Small intestine (tissue), 7 donors: ENCODE data around the gene VDAC1. TPM values are rescaled to one million over a fixed set of nuclear protein-coding genes. Genes with fewer than 3 reads are reported as not detected.
A peak's percentile ranks its signal among the peaks of the same experiment; 100 is the strongest.

Experiments used
- DNase-seq, 2 donors: peaks; one replicate each; pipeline versions ENCODE4 v3.0.0 to v3.0.0-alpha.2; 2013
- FAIRE-seq: peaks from 2 replicates; lab custom pipeline; 2012; peaks lifted over from hg19 to GRCh38; lab: Jason Lieb, UNC
- H3K27ac ChIP-seq, 3 donors: one replicate each; pipeline ENCODE4 v1.5.1; 2013; ENCODE audit warnings: low read length in 2 of 3, mild to moderate bottlenecking in 2 of 3, control low read depth in 1 of 3, inconsistent platforms in 1 of 3, low read depth in 1 of 3, moderate library complexity in 1 of 3
- H3K27me3 ChIP-seq, 3 donors: one replicate each; pipeline ENCODE4 v1.6.1; 2013; ENCODE audit warnings: low read length in 3 of 3, inconsistent platforms in 1 of 3; ENCODE audit not compliant: control insufficient read depth in 3 of 3, insufficient read depth in 3 of 3
- H3K36me3 ChIP-seq, 3 donors: one replicate each; pipeline ENCODE4 v1.6.1; 2013; ENCODE audit warnings: low read length in 3 of 3, inconsistent platforms in 1 of 3, low read depth in 1 of 3, mild to moderate bottlenecking in 1 of 3, moderate library complexity in 1 of 3; ENCODE audit not compliant: control insufficient read depth in 3 of 3, insufficient read depth in 2 of 3
- H3K4me1 ChIP-seq, 3 donors: one replicate each; pipeline ENCODE4 v1.6.1; 2013; ENCODE audit warnings: low read length in 2 of 3, inconsistent platforms in 1 of 3, low read depth in 1 of 3, mild to moderate bottlenecking in 1 of 3, moderate library complexity in 1 of 3; ENCODE audit not compliant: control insufficient read depth in 3 of 3, insufficient read depth in 2 of 3
- H3K4me3 ChIP-seq, 3 donors: one replicate each; pipeline ENCODE4 v1.5.1; 2013; ENCODE audit warnings: low read length in 3 of 3, control low read depth in 1 of 3, inconsistent platforms in 1 of 3, low read depth in 1 of 3, mild to moderate bottlenecking in 1 of 3, moderate library complexity in 1 of 3
- H3K9me3 ChIP-seq, 2 donors: one replicate each; pipeline ENCODE4 v1.6.1; 2013; ENCODE audit warnings: low read depth in 1 of 2, low read length in 1 of 2; ENCODE audit not compliant: control insufficient read depth in 2 of 2, insufficient read depth in 1 of 2
- WGBS, 3 donors: extraction: QIAGEN DNeasy Blood & Tissue Kit; methylation state at CpG; one replicate each; pipeline ENCODE4 v1.1.7; 2013; 5-methylcytosine and 5-hydroxymethylcytosine counted together
- polyA plus RNA-seq, 4 donors: library from polyadenylated mRNA; stranded (reverse) in 3 of 4; unstranded in 1 of 4; fragments of 200-250 nt in 3 of 4; fragments of 120-200 nt in 1 of 4; gene quantifications; one replicate each; pipeline versions ENCODE4 v1.2.1 to v1.2.3, GENCODE V29; 2013
- donor health status: healthy with polysubstance abuse.
- donor health status: control.
- donor health status: control.
- donor health status: Bipolar disorder and iron deficiency.
- donor health status: healthy.

VDAC1 gene
- polyA plus RNA-seq, 4 donors, result 213 to 412 (median 281) TPM

- H3K27ac ChIP-seq, result no peak overlapping the region
- H3K36me3 ChIP-seq, result no peaks in the 10 kb centered on the region
- peaks cover 0 to 3% (median 0%) of the 10 kb centered on the region in 3 donors for H3K4me1 ChIP-seq
- H3K9me3 ChIP-seq, result no peaks in the 10 kb centered on the region
- no peak for FAIRE-seq
- DNase-seq, result peak; percentile 76 to 78
- H3K27me3 ChIP-seq, result no peaks in the 10 kb centered on the region
- 25 to 57% (median 42%) methylated on average over 19 of the region's 19 CpGs for WGBS, 3 donors
- H3K4me3 ChIP-seq, result no peak overlapping the region
Measured at GRCh38 chr5:133944263-133945185, 60.3 kb downstream of the VDAC1 start.

DNA sequence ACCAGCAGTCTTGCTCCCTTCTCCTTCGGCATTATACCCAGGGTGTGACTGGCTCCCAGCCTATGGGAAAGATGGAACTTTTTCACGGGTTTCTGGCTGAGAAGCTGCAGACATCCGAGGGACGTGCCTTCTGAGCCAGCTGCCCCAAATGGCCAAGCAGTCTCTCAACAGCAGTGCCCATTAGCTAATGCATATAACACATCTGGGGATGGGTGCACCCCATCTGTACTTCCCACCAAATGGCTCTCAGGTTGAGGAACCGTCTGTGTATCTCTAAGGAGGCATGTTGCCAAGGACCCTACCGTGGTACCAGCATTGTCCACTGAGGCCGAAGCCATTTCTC, 61.3 kb downstream of the VDAC1 start:
- H3K4me1 ChIP-seq, result peaks cover 0 to 7% (median 0%) of the 10 kb centered on the region in 3 donors
- H3K36me3 ChIP-seq, result no peaks in the 10 kb centered on the region
- H3K9me3 ChIP-seq, result no peaks in the 10 kb centered on the region
- FAIRE-seq (no peak), DNase-seq (no peak)
- H3K27ac ChIP-seq, result no peak overlapping the region
- no peak overlapping the region for H3K4me3 ChIP-seq
- H3K27me3 ChIP-seq, result no peaks in the 10 kb centered on the region
- 60 to 82% (median 66%) methylated on average over 7 of the region's 7 CpGs for WGBS, 3 donors

DNA sequence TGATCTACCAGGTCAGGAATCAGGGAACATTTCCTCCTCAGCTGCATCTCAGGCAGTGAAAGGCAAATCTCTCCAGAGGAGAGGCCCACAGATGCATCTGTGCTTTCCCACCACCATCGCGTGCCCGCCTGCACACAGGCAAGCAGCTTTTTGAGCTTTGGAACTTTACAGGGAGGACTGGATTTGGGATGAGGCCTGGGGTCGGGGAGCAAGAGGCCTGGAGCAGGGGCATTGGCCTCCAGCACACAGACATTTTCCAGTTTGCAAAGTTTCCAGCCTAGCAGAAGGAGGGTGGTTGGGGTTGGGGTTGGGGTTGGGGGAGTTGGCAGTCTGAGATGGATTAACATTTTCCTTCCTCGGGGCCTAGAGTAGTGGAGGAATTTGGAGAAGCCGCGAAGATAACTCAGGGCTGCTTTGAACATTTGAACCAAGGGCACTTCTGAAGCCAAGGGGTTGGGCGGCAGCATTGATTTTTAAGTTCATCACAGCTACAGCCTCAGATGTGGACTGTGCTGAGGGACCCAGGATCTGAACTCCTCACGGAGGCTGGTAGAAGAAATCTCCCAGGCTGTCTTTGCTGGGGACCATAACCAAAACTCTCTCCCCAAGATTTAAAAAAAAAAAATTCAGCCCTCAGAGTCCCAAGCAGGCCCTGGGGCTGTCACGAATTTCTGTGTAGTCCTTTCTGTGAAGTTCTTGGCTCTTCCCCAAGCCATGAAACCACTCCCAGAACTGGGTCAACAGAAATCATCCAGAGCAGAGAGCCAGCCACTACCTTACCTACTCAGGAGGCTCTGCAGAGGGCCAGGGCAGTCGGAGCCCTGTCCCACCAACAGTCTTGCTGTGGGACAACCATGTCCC, 61.9 kb downstream of the VDAC1 start:
- Histone ChIP-seq H3K36me3 (no peaks in the 10 kb centered on the region), H3K9me3 (no peaks in the 10 kb centered on the region), H3K4me1 (peaks cover 0 to 9% (median 2%) of the 10 kb centered on the region in 3 donors), H3K4me3 (no peak overlapping the region), H3K27ac (no peak overlapping the region), H3K27me3 (no peaks in the 10 kb centered on the region)
- FAIRE-seq (no peak), DNase-seq (peak in 1 of 2 donors; percentile 31)
- 54 to 70% (median 62%) methylated on average over 11 of the region's 11 CpGs for WGBS, 3 donors

DNA sequence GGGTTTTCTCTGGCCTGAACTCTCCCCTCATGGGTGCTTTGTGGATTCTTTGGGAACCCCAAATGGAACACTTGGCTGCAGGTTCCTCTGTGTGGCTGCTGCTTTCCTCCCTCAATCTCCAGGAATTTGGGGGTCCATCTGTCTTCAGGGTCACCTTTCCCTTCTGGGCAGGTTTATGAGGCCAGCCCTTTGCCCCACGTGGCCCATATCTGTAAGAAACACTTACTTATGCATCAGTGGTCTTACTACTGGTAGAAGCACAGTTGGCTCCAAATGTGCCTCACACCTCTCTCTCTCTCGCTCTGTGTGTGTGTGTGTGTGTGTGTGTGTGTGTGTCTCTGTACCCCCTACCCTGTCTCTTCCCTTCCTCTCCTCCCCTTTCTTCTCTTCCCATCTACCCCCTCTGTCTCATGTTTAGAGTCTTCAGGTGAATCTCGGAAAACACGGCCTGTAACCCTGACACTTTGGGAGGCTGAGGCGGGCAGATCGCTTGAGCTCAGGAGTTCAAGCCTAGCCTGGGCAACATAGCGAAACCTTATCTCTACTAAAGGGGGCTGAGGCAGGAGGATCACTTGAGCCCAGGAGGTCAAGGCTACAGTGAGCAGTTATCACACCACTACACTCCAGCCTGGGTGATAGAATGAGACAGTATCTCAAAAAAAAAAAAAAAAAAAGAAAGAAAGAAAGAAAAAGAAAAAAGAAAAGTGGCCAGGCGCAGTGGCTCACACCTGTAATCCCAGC, 63.1 kb downstream of the VDAC1 start:
- WGBS, 3 donors, result 87 to 94% (median 93%) methylated on average over 8 of the region's 8 CpGs
- DNase-seq, result no peak
- H3K36me3 ChIP-seq, result no peaks in the 10 kb centered on the region
- H3K27me3 ChIP-seq, result no peaks in the 10 kb centered on the region
- H3K27ac ChIP-seq, result no peak overlapping the region
- no peaks in the 10 kb centered on the region for H3K9me3 ChIP-seq
- H3K4me1 ChIP-seq, result peaks cover 0 to 13% (median 2%) of the 10 kb centered on the region in 3 donors
- no peak overlapping the region for H3K4me3 ChIP-seq
- FAIRE-seq, result no peak

DNA sequence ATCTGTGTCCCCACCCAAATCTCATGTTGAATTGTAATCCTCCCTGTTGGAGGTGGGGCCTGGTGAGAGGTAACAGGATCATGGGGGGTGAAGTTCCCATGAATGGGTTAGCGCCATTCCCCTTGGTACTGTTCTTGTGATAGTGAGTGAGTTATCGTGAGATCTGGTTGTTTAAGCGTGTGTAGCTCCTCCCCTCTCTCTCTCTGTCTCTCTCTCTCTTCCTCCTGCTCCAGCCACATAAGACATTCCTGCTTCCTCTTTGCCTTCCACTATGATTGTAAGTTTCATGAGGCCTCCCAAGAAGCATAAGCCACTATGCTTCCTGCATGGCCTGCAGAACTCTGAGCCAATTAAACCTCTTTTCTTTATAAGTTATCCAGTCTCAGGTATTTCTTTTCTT, 65.1 kb downstream of the VDAC1 start:
- no peak for DNase-seq
- Histone ChIP-seq H3K4me3 (no peak overlapping the region), H3K27ac (peak overlapping the region in 1 of 3 donors; percentile 51), H3K27me3 (no peaks in the 10 kb centered on the region), H3K9me3 (no peaks in the 10 kb centered on the region), H3K36me3 (no peaks in the 10 kb centered on the region), H3K4me1 (peaks cover 0 to 13% (median 2%) of the 10 kb centered on the region in 3 donors)
- WGBS, 3 donors, result 75 to 90% (median 84%) methylated on average over 3 of the region's 3 CpGs
- no peak for FAIRE-seq

DNA sequence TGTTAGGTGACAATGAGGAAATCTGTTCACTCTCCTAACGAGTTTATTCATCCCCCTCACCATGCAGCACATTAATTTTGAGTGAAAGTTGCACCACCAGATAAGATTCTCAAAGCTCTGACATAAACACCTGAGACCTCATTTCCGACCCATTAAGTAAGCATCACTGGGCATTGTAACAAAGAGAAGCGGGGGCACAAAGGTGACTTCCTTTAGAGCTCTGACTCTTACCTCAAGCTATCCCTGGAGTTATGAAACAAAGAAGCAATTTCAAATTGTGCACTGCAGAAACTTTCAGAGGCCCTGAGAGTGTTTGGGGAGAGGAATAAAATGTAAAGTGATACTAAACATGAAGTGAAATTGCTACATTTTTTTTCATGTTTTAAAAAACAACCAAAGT, 65.8 kb downstream of the VDAC1 start:
- Histone ChIP-seq H3K9me3 (no peaks in the 10 kb centered on the region), H3K27ac (peak overlapping the region in 2 of 3 donors; percentile 36 to 59), H3K4me1 (peaks cover 0 to 13% (median 2%) of the 10 kb centered on the region in 3 donors), H3K27me3 (no peaks in the 10 kb centered on the region), H3K4me3 (no peak overlapping the region), H3K36me3 (no peaks in the 10 kb centered on the region)
- DNase-seq (peak in 1 of 2 donors; percentile 43), FAIRE-seq (no peak)
- WGBS, 3 donors, result 14 to 42% (median 32%) methylated on average over 3 of the region's 3 CpGs

- DNase-seq, result peak; percentile 66 to 70
- WGBS, 3 donors, result 19 to 38% (median 29%) methylated on average over 6 of the region's 6 CpGs
- Histone ChIP-seq H3K27ac (peak overlapping the region; percentile 2 to 59 (median 12)), H3K4me3 (no peak overlapping the region), H3K27me3 (no peaks in the 10 kb centered on the region), H3K9me3 (no peaks in the 10 kb centered on the region), H3K36me3 (no peaks in the 10 kb centered on the region), H3K4me1 (peaks cover 0 to 13% (median 2%) of the 10 kb centered on the region in 3 donors)
- no peak for FAIRE-seq
Measured at GRCh38 chr5:133938039-133938821, 66.5 kb downstream of the VDAC1 start.
